Ishikawa (cell line): ENCODE data around the gene KPNA4.

ENCODE experiments used
- CEBPB ChIP-seq: IDR thresholded peaks from 2 replicates; pipeline ENCODE4 v1.6.1; 2012
- CREB1 ChIP-seq: IDR thresholded peaks from 2 replicates; pipeline ENCODE4 v1.6.1; 2012; ENCODE audit warnings: low read depth
- EGR1 ChIP-seq: IDR thresholded peaks from 2 replicates; pipeline ENCODE4 v1.6.1; 2012
- EP300 ChIP-seq: IDR thresholded peaks from 2 replicates; pipeline ENCODE4 v1.6.1; 2012; ENCODE audit warnings: borderline replicate concordance
- FOXM1 ChIP-seq: IDR thresholded peaks from 2 replicates; pipeline ENCODE4 v1.6.1; 2012; ENCODE audit warnings: low read depth, borderline replicate concordance
- NFIC ChIP-seq: IDR thresholded peaks from 2 replicates; pipeline ENCODE4 v1.6.1; 2012
- RAD21 ChIP-seq: IDR thresholded peaks from 2 replicates; pipeline ENCODE4 v1.6.1; 2012; ENCODE audit warnings: low read depth
- REST ChIP-seq: IDR thresholded peaks from 2 replicates; pipeline ENCODE4 v1.6.1; 2012; ENCODE audit warnings: low read depth, mild to moderate bottlenecking
- TAF1 ChIP-seq: IDR thresholded peaks from 2 replicates; pipeline ENCODE4 v1.6.1; 2012; ENCODE audit warnings: low read depth, mild to moderate bottlenecking
- TCF12 ChIP-seq: IDR thresholded peaks from 2 replicates; pipeline ENCODE4 v1.6.1; 2012; ENCODE audit warnings: low read depth
- TEAD4 ChIP-seq: IDR thresholded peaks from 2 replicates; pipeline ENCODE4 v1.6.1; 2012
- YY1 ChIP-seq: IDR thresholded peaks from 2 replicates; pipeline ENCODE4 v1.6.1; 2012; ENCODE audit warnings: low read depth
- ZBTB7A ChIP-seq: IDR thresholded peaks from 2 replicates; pipeline ENCODE4 v1.6.1; 2012; ENCODE audit warnings: low read depth
- TF ChIP-seq, protein P1 (sequence below): IDR thresholded peaks from 2 replicates; pipeline ENCODE4 v1.6.1; 2012
- TF ChIP-seq, protein P2 (sequence below): IDR thresholded peaks from 2 replicates; pipeline ENCODE4 v1.6.1; 2012

The KPNA4 gene

GRCh38 chr3:160451602-160452001, 113.8 kb downstream of the KPNA4 start:
- TF ChIP-seq NFIC: no peak
- no peak for TF ChIP-seq FOXM1
- TF ChIP-seq EP300: no peak

DNA sequence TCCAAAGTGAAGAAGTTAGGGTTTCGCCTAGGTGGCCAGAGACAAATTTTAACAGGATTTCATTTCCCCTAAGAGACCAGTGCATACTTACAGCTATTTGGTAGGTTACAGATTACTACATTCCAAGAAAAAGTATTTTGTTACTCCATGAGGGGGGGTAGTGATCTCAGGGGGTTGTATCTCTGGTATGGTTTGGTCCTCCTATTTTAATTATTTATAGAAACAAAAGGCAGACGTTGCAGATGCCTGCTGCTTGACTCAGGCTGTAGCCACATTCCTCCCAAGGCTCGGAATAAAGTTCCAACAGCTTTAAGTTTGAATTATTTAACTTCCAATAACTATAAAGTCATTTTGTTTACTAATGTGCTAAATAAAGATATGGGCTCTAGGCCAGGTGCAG, 114.5 kb downstream of the KPNA4 start:
- TF ChIP-seq EP300: no peak
- TF ChIP-seq NFIC: no peak
- TF ChIP-seq TEAD4: no peak
- TF ChIP-seq, protein P1, sequence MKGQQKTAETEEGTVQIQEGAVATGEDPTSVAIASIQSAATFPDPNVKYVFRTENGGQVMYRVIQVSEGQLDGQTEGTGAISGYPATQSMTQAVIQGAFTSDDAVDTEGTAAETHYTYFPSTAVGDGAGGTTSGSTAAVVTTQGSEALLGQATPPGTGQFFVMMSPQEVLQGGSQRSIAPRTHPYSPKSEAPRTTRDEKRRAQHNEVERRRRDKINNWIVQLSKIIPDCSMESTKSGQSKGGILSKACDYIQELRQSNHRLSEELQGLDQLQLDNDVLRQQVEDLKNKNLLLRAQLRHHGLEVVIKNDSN: no peak
- TF ChIP-seq CEBPB: no peak
- no peak for TF ChIP-seq FOXM1
- TF ChIP-seq, protein P2, sequence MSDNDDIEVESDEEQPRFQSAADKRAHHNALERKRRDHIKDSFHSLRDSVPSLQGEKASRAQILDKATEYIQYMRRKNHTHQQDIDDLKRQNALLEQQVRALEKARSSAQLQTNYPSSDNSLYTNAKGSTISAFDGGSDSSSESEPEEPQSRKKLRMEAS: no peak
- TF ChIP-seq RAD21: no peak
- TF ChIP-seq ZBTB7A: no peak

DNA sequence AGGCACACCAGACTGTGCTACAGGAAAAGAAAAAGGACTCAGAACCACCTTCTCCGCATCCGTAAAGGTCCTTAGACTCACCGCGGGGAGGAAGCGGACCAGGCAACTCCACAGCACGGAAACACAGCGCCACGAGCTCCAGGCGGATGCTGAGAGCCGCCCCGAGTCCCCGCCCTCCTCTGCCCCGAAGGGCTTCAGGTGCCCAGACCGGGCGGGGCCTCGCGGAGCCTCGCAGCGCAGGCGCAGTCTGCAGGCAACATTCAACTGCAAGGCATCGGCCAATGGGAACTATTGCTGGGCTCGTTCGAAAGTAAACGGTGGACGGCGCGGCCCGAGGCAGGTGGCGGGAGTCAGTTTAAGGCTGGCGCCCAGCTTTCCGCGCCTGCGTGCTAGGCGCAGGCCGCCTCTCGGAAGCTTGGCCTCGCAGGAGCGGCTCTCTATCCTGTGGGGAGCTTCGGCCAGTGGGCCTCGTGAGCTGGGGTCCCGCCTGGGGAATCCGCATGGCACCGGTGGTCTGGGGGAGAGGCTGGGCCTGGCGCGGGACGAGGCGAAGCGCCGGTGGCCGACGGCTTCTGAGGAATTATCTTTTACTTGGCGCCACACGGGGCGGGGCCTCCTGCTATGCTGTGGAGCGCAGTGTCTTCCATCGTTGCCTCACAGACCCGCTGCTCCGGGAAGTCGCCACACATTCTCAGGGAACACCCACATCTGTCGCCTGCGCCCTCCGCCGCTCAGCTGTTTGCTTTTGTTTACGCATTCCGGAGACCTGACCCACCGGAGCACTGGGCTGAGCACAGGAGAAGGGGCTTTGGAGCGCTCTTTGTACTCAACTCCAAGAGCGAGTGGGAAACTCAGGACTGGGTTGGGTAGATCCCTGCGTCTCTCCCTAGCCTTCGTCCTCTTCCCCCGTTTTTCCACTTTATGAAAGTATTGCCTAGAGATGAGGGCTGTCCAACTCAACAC, 115.5 kb downstream of the KPNA4 start, which contains the start of gene TRIM59:
Gene TRIM59, minus strand, starts transcription at position 151 of the 963 bp plus-strand sequence. CDS start 10,603 bp downstream, outside the sequence.
- TF ChIP-seq CEBPB (no peak), REST (no peak), YY1 (peak; percentile 19; the same call in 1 of the 2 replicates), TAF1 (peak; percentile 62), CREB1 (no peak), ZBTB7A (no peak), EGR1 (no peak), EP300 (0 out of 2 replicates have a peak, but pooled peaks have one; percentile 3), FOXM1 (peak; percentile 100), NFIC (0 out of 2 replicates have a peak, but pooled peaks have one; percentile 28), RAD21 (no peak), TEAD4 (0 out of 2 replicates have a peak, but pooled peaks have one; percentile 20), TCF12 (no peak; the same call in 1 of the 2 replicates)
- TF ChIP-seq, protein P1: no peak; the same call in 1 of the 2 replicates
- TF ChIP-seq, protein P2: peak; percentile 82

DNA sequence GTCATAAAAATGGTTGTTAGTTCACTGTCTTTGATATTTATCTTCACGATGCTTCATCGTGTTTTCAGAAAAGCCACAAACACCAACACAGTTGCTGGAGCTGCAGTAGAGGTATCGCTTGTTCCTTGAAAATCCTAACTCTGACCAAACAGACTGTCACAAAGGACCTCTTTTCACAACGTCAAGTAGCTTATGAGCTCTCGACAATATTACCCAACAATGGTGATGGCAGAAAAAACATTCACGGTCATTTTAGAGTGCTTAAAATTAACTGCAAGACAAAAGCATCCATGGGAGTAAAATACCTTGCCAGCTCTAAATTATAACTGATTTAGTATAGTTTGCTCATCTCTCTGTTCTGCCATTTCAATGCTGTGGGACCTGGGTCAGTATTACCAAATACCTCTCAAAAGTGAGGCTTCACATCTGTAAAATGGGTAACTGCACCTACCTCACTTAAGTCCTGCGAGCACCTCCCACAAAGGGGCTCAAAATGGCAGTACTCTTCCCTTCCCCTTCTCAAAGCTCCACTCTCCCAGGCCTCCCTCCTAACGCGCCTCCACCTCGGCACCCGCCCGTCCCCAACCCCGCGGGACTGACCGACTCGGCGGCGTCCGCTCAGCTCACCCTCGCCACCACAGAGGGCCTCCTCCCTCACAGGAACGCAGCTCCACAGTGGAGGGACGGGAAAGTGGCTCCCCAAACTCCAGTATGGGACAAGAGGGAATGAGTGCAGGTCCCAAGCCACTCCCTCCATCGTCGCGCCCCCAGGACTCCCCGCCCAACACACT, 116.3 kb downstream of the KPNA4 start:
- TF ChIP-seq TCF12 (no peak; the same call in 1 of the 2 replicates), EP300 (peak; percentile 15; the same call in 1 of the 2 replicates), RAD21 (no peak), REST (no peak), TEAD4 (no peak), YY1 (0 out of 2 replicates have a peak, but pooled peaks have one; percentile 16), TAF1 (peak; percentile 69), NFIC (no peak)
- TF ChIP-seq, protein P2: no peak
- TF ChIP-seq, protein P1: no peak
